ENCODE measurements around the gene INSIG2. TPM values are rescaled to one million over a fixed set of nuclear protein-coding genes. Genes with fewer than 3 reads are reported as not detected.

INSIG2 gene
- total RNA-seq, 1 donor from 2014 or later = 32.2 TPM

- H3K4me2 ChIP-seq = no peak overlapping the region
- Mint-ChIP-seq H3K27ac (no peak overlapping the region), H3K36me3 (no peaks in the 10 kb centered on the region), H3K4me1 (no peaks in the 10 kb centered on the region), H3K9me3 (peaks cover 5% of the 10 kb centered on the region), H3K27me3 (ENCODE audit: insufficient read depth, low read depth) (no peaks in the 10 kb centered on the region), H3K4me3 (no peak overlapping the region)
- no peaks in the 10 kb centered on the region for H3K4me1 ChIP-seq
- no peak overlapping the region for H2AFZ ChIP-seq (replicated peaks)
- H3K27me3 ChIP-seq = no peaks in the 10 kb centered on the region
- no peak for DNase-seq (ENCODE audit: low spot score)
- H3F3A ChIP-seq (ENCODE audit: low read depth) = no peaks in the 10 kb centered on the region
- no peak overlapping the region for H3K9ac ChIP-seq
- no peak for TF ChIP-seq CTCF (IDR thresholded peaks at IDR 0.05)
- TF ChIP-seq EZH2 (IDR thresholded peaks at IDR 0.05) = no peak
- no peak for TF ChIP-seq EZH2phosphoT487 (IDR thresholded peaks at IDR 0.05)
- H3K36me3 ChIP-seq = no peaks in the 10 kb centered on the region
- H3K27ac ChIP-seq = no peak overlapping the region
- no peaks in the 10 kb centered on the region for H3K79me2 ChIP-seq (ENCODE audit: low read depth)
- H3K4me3 ChIP-seq = no peak overlapping the region
- no peaks in the 10 kb centered on the region for H3K9me3 ChIP-seq (ENCODE audit: low read depth)
- H4K20me1 ChIP-seq (ENCODE audit: low read depth) = no peaks in the 10 kb centered on the region
Measured at GRCh38 chr2:118153433-118153832, 65.2 kb downstream of the INSIG2 start.

- H3K27me3 Mint-ChIP-seq (ENCODE audit: insufficient read depth, low read depth) = no peaks in the 10 kb centered on the region
- no peaks in the 10 kb centered on the region for H3K36me3 Mint-ChIP-seq
- H3K4me3 Mint-ChIP-seq = no peak overlapping the region
- H3K4me3 ChIP-seq = no peak overlapping the region
- DNase-seq (ENCODE audit: low spot score) = no peak
- H4K20me1 ChIP-seq (ENCODE audit: low read depth) = no peaks in the 10 kb centered on the region
- no peaks in the 10 kb centered on the region for H3K79me2 ChIP-seq (ENCODE audit: low read depth)
- H3K9me3 ChIP-seq (ENCODE audit: low read depth) = no peaks in the 10 kb centered on the region
- no peak overlapping the region for H3K27ac Mint-ChIP-seq
- H3K4me2 ChIP-seq = no peak overlapping the region
- no peaks in the 10 kb centered on the region for H3K27me3 ChIP-seq
- no peak overlapping the region for H2AFZ ChIP-seq (replicated peaks)
- H3K9me3 Mint-ChIP-seq = peaks cover 5% of the 10 kb centered on the region
- no peaks in the 10 kb centered on the region for H3K4me1 Mint-ChIP-seq
- no peaks in the 10 kb centered on the region for H3K36me3 ChIP-seq
- no peak overlapping the region for H3K27ac ChIP-seq
- H3K4me1 ChIP-seq = no peaks in the 10 kb centered on the region
- no peak for TF ChIP-seq CTCF (IDR thresholded peaks at IDR 0.05)
- no peak for TF ChIP-seq EZH2 (IDR thresholded peaks at IDR 0.05)
- no peak for TF ChIP-seq EZH2phosphoT487 (IDR thresholded peaks at IDR 0.05)
- H3F3A ChIP-seq (ENCODE audit: low read depth) = no peaks in the 10 kb centered on the region
- H3K9ac ChIP-seq = no peak overlapping the region
Measured at GRCh38 chr2:118154176-118154575, 65.9 kb downstream of the INSIG2 start.

Other genes with a start within 250 kb of the INSIG2 start
- gene CCDC93, start 74.4 kb upstream of the INSIG2 start, total RNA-seq (ENCODE audit: low replicate concordance) = 17.2 and 21.0 TPM in 2 replicates

All from neural progenitor cell (in vitro differentiated cells).